Osteoblast (primary cell): ENCODE data around the gene NEIL3. TPM values are rescaled to one million over a fixed set of nuclear protein-coding genes. Genes with fewer than 3 reads are reported as not detected.
"Not testable (repeated sequence)": the region's sequence is repeated elsewhere in the genome, so short reads cannot be mapped to it uniquely, and the experiment has no call there.

Experiments used
- DNase-seq: peaks from one replicate; pipeline ENCODE4 v3.0.0; 2011; ENCODE audit warnings: low spot score, mixed read lengths; ENCODE audit not compliant: insufficient read length; ENCODE audit errors: missing footprints
- H2AFZ ChIP-seq: 2 replicates; pipeline ENCODE4 v1.6.0; 2011; ENCODE audit warnings: mild to moderate bottlenecking, low read length
- H3K27ac ChIP-seq: 2 replicates; pipeline ENCODE4 v1.5.1; 2011; ENCODE audit warnings: mild to moderate bottlenecking, low read depth, low read length, moderate library complexity
- H3K27me3 ChIP-seq: 2 replicates; pipeline ENCODE4 v1.6.0; 2012; ENCODE audit warnings: mild to moderate bottlenecking, control low read depth, inconsistent platforms, low read length, moderate library complexity; ENCODE audit not compliant: insufficient read depth
- H3K36me3 ChIP-seq: 2 replicates; pipeline ENCODE4 v1.5.1; 2011; ENCODE audit warnings: mild to moderate bottlenecking, low read length, control low read depth, moderate library complexity; ENCODE audit not compliant: insufficient read depth
- H3K4me1 ChIP-seq: 2 replicates; pipeline ENCODE4 v1.5.1; 2011; ENCODE audit warnings: mild to moderate bottlenecking, low read length, control low read depth, moderate library complexity; ENCODE audit not compliant: insufficient read depth
- H3K4me2 ChIP-seq: 2 replicates; pipeline ENCODE4 v1.6.0; 2011; ENCODE audit warnings: mild to moderate bottlenecking, low read length; ENCODE audit not compliant: insufficient read depth
- H3K4me3 ChIP-seq: fragments of 200-600 bp; sonication (generic); 3 replicates; pipeline ENCODE4 v1.5.1; 2012; ENCODE audit warnings: mild to moderate bottlenecking, low read length, inconsistent platforms; ENCODE audit not compliant: insufficient read depth
- H3K79me2 ChIP-seq: 2 replicates; pipeline ENCODE4 v1.6.0; 2012; ENCODE audit warnings: mild to moderate bottlenecking, low read length, control low read depth, inconsistent platforms; ENCODE audit not compliant: insufficient read depth
- H3K9me3 ChIP-seq: 2 replicates; pipeline ENCODE4 v1.5.1; 2011; ENCODE audit warnings: low read depth, low read length, control low read depth
- H4K20me1 ChIP-seq: 2 replicates; pipeline ENCODE4 v1.6.0; 2012; ENCODE audit warnings: mild to moderate bottlenecking, low read length, control low read depth; ENCODE audit not compliant: insufficient read depth
- total RNA-seq: library from RNA; depleted of rRNA; stranded (reverse); fragments of >200 nt; gene quantifications from 2 replicates; pipeline ENCODE4 v1.2.3, GENCODE V29; 2012
- TF ChIP-seq, protein P1 (sequence below): IDR thresholded peaks from 2 replicates; pipeline ENCODE4 v1.5.1; 2011; ENCODE audit warnings: mild to moderate bottlenecking, low read depth, low read length, moderate library complexity; ENCODE audit errors: extremely low read depth

NEIL3 gene
- total RNA-seq, 1 donor, result 5.4 TPM

DNA sequence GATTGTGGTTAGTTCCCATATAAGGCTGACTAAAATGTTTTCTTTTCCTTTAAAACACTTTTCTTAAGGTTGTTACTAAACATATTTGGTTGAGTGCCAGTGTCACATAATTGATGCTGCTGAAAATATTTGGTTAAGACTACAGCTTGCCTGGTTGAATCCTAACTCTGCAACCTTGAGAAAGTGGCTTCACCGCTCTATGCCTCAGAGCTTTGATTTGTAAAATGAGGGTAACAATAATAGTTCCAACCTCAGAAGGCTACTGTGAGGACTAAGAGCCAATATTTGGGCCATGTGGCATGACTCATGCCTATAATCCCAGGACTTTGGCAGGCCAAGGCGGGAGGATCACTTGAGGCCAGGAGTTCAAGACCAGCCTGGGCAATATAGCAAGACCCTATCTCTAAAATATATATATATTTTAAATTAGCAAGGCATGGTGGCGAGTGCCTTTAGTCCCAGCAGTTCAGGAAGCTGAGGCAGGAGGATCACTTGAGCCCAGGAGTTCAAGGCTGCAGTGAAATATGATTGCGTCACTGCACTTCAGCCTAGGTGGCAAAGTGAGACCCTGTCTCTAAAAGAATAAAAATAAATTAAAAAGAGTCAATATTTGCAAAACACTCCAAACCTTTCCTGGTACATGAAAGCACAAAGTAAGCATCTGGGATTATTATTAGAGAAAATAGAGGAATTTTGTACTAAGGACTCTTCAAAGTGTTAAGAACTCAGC is 7.1 kb upstream of the NEIL3 start:
- Histone ChIP-seq H3K79me2 (no peaks in the 10 kb centered on the region), H3K36me3 (no peaks in the 10 kb centered on the region), H4K20me1 (no peaks in the 10 kb centered on the region), H3K9me3 (peaks cover 4% of the 10 kb centered on the region), H3K27me3 (no peaks in the 10 kb centered on the region), H3K27ac (no peak overlapping the region), H3K4me1 (peaks cover 10% of the 10 kb centered on the region), H3K4me3 (no peak overlapping the region), H2AFZ (no peak overlapping the region), H3K4me2 (no peak overlapping the region)
- TF ChIP-seq, protein P1, sequence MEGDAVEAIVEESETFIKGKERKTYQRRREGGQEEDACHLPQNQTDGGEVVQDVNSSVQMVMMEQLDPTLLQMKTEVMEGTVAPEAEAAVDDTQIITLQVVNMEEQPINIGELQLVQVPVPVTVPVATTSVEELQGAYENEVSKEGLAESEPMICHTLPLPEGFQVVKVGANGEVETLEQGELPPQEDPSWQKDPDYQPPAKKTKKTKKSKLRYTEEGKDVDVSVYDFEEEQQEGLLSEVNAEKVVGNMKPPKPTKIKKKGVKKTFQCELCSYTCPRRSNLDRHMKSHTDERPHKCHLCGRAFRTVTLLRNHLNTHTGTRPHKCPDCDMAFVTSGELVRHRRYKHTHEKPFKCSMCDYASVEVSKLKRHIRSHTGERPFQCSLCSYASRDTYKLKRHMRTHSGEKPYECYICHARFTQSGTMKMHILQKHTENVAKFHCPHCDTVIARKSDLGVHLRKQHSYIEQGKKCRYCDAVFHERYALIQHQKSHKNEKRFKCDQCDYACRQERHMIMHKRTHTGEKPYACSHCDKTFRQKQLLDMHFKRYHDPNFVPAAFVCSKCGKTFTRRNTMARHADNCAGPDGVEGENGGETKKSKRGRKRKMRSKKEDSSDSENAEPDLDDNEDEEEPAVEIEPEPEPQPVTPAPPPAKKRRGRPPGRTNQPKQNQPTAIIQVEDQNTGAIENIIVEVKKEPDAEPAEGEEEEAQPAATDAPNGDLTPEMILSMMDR, result no peak
- peak; percentile 4 for DNase-seq

DNA sequence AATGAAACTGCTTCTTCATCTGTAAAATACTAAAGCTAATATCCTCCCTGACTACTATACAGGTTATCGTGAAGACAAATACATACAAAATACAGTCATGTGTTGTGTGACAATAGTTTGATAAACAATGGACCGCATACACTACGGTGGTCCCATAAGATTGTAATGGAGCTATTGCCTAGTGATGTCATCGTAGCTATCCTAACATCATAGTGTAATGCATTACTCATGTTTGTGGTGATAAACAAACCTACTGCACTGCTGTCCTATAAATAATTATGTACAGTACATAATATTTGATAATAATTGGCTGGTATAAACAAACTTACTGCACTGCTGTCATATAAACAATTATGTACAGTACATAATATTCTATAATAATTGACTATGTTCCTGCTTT is 5.6 kb upstream of the NEIL3 start:
- Histone ChIP-seq H3K79me2 (no peaks in the 10 kb centered on the region), H3K4me2 (no peak overlapping the region), H4K20me1 (no peaks in the 10 kb centered on the region), H3K9me3 (no peaks in the 10 kb centered on the region), H2AFZ (no peak overlapping the region), H3K27ac (no peak overlapping the region), H3K36me3 (no peaks in the 10 kb centered on the region), H3K4me3 (no peak overlapping the region), H3K27me3 (no peaks in the 10 kb centered on the region), H3K4me1 (peaks cover 22% of the 10 kb centered on the region)
- DNase-seq, result no peak
- TF ChIP-seq, protein P1, result no peak

DNA sequence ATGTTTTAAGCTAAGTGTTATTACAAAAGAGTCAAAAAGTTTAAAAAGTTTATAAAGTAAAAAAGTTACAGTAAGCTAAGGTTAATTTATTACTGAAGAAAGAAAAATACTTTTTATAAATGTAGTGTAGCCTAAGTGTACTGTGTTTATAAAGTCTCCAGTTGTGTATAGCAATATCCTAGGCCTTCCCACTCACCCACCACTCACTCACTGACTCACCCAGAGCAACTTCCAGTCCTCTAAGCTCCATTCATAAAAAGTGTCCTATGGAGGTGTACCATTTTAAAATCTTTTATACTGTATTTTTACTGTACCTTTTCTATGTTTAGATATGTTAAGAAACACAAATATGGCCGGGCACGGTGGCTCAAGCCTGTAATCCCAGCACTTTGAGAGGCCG is 4.8 kb upstream of the NEIL3 start:
- not testable (repeated sequence) for H3K79me2 ChIP-seq, H3K9me3 ChIP-seq, H4K20me1 ChIP-seq, H2AFZ ChIP-seq, H3K27ac ChIP-seq, DNase-seq, H3K4me2 ChIP-seq, H3K27me3 ChIP-seq, H3K4me3 ChIP-seq, H3K36me3 ChIP-seq
- peaks cover 27% of the 10 kb centered on the region for H3K4me1 ChIP-seq

DNA sequence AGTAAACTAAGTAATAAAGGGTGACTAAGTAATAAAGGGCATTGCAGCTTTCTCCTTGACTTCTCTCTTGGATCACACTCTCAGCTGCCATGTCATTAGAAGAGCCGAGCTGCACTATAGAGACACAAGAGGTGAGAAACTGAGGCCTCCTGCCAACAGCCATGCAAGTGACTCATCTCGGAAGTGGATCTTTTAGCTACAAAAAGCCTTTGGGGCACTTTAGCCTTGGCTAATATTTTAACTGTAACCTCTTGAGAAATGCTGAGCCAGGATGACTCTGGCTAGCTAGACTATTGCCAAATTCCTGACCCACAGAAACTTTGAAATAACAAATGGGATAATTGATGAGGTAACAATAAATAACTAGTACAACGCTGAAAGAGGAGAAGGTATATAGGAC is 1.5 kb upstream of the NEIL3 start:
- DNase-seq, result peak; percentile 65
- H3K9me3 ChIP-seq, result no peaks in the 10 kb centered on the region
- TF ChIP-seq, protein P1, result no peak
- peaks cover 26% of the 10 kb centered on the region for H3K4me1 ChIP-seq
- peaks cover 30% of the 10 kb centered on the region for H3K79me2 ChIP-seq
- no peaks in the 10 kb centered on the region for H3K36me3 ChIP-seq
- H3K27me3 ChIP-seq, result no peaks in the 10 kb centered on the region
- H3K27ac ChIP-seq, result peak overlapping the region; percentile 45
- no peaks in the 10 kb centered on the region for H4K20me1 ChIP-seq
- H2AFZ ChIP-seq, result no peak overlapping the region
- no peak overlapping the region for H3K4me3 ChIP-seq
- no peak overlapping the region for H3K4me2 ChIP-seq
